Stomach (tissue), 9 donors: ENCODE measurements around the gene MALRD1. TPM values are rescaled to one million over a fixed set of nuclear protein-coding genes. Genes with fewer than 3 reads are reported as not detected.

Source experiments
- DNase-seq, 2 donors: peaks; one replicate each; pipeline versions ENCODE4 v3.0.0 to v3.0.0-alpha.2; 2013 to 2019
- H3K27ac ChIP-seq, 5 donors: fragments of 200-600 bp in 4 of 5; sonication (generic) in 4 of 5; one replicate each; pipeline ENCODE4 v1.5.1; 2013 to 2019; ENCODE audit warnings: mild to moderate bottlenecking in 1 of 5, moderate library complexity in 1 of 5
- H3K27me3 ChIP-seq, 3 donors: fragments of 200-600 bp; sonication (generic); one replicate each; pipeline ENCODE4 v1.5.1; 2017 to 2019; ENCODE audit warnings: mixed run types in 1 of 3
- H3K36me3 ChIP-seq, 4 donors: fragments of 200-600 bp; sonication (generic); 1 replicate in 3 of 4; 2 replicates in 1 of 4; pipeline ENCODE4 v1.5.1; 2016 to 2019
- H3K4me1 ChIP-seq, 4 donors: fragments of 200-600 bp; sonication (generic); one replicate each; pipeline ENCODE4 v1.5.1; 2016 to 2019
- H3K4me3 ChIP-seq, 4 donors: fragments of 200-600 bp; sonication (generic) in 3 of 4; one replicate each; pipeline ENCODE4 v1.5.1; 2016 to 2019; ENCODE audit warnings: mild to moderate bottlenecking in 1 of 4
- H3K9me3 ChIP-seq, 4 donors: fragments of 200-600 bp; sonication (generic); one replicate each; pipeline ENCODE4 v1.5.1; 2016 to 2019
- EP300 ChIP-seq: sonication (generic); formaldehyde crosslinking; IDR thresholded peaks from one replicate; pipeline ENCODE4 v1.6.1; 2017; ENCODE audit warnings: antibody characterized with exemption
- POLR2A ChIP-seq, 4 donors: fragments of 450-650 bp; IDR thresholded peaks; one replicate each; pipeline ENCODE4 v1.6.1; 2016; ENCODE audit warnings: antibody characterized with exemption in 4 of 4, control low read depth in 2 of 4, mild to moderate bottlenecking in 1 of 4, moderate library complexity in 1 of 4
- POLR2AphosphoS5 ChIP-seq, 3 donors: sonication (generic); formaldehyde crosslinking; IDR thresholded peaks; one replicate each; pipeline ENCODE4 v1.6.1; 2016; ENCODE audit warnings: antibody characterized with exemption in 3 of 3
- WGBS, 5 donors: extraction: QIAGEN DNeasy Blood & Tissue Kit in 3 of 5; methylation state at CpG; one replicate each; pipeline versions ENCODE4 v1.1.5 to v1.1.7; 2013 to 2018; 5-methylcytosine and 5-hydroxymethylcytosine counted together
- intact Hi-C: fragments of 100-400 bp; cut with DNase I; formaldehyde crosslinking; loops from one replicate; pipeline ENCODE4 v1.15.1; 2023; ENCODE audit warnings: low total_unique reads
- polyA plus RNA-seq, 3 donors: library from polyadenylated mRNA; stranded (reverse); fragments of 200-250 nt; gene quantifications; one replicate each; pipeline ENCODE4 v1.2.3, GENCODE V29; 2013
- total RNA-seq, 5 donors: library from RNA; depleted of rRNA; stranded (reverse); fragments of >200 nt; gene quantifications; one replicate each; pipeline versions ENCODE4 v1.1.0 to v1.2.3, GENCODE V29; 2014 to 2016
- TF ChIP-seq, protein P1 (sequence below), 7 experiments: fragments of 450-650 bp in 4 of 7; fragments of 200-600 bp in 3 of 7; sonication (generic) in 3 of 7; IDR thresholded peaks; one replicate each; pipeline ENCODE4 v1.5.1; 2016 to 2019; ENCODE audit warnings: antibody characterized with exemption in 7 of 7, control low read depth in 2 of 7, mild to moderate bottlenecking in 1 of 7
- donor health status: healthy with polysubstance abuse.
- donor health status: Bipolar disorder and iron deficiency.
- donor health status: healthy.

The MALRD1 gene
- total and polyA plus RNA-seq, 8 donors: 0.10 to 9.7 (median 0.94) TPM; not detected in 2

DNA sequence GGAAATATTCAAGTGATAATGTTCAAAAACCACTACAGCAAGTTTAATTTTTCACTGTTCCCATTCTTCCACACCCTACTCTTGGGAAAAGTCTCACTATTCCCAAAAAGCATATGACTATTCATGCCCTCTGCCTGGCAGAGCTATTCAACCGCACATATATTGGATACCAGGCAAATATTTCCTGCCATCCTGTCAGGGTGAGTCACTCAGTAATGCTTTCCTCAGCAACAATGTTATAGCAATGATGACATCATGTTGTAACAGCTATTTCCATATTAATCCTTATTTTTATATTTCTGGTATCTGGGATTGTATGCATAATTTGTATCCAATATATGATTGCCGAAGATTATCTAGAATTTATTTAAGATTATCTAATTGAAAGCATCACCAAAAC lies 653.6 kb downstream of the MALRD1 start:
- no peak for DNase-seq
- H3K4me1 ChIP-seq: no peaks in the 10 kb centered on the region
- no peaks in the 10 kb centered on the region for H3K27me3 ChIP-seq
- no peaks in the 10 kb centered on the region for H3K36me3 ChIP-seq
- TF ChIP-seq POLR2AphosphoS5 (IDR thresholded peaks at IDR 0.05): no peak
- TF ChIP-seq POLR2A (IDR thresholded peaks at IDR 0.05): no peak
- no peak for TF ChIP-seq EP300
- TF ChIP-seq, protein P1, sequence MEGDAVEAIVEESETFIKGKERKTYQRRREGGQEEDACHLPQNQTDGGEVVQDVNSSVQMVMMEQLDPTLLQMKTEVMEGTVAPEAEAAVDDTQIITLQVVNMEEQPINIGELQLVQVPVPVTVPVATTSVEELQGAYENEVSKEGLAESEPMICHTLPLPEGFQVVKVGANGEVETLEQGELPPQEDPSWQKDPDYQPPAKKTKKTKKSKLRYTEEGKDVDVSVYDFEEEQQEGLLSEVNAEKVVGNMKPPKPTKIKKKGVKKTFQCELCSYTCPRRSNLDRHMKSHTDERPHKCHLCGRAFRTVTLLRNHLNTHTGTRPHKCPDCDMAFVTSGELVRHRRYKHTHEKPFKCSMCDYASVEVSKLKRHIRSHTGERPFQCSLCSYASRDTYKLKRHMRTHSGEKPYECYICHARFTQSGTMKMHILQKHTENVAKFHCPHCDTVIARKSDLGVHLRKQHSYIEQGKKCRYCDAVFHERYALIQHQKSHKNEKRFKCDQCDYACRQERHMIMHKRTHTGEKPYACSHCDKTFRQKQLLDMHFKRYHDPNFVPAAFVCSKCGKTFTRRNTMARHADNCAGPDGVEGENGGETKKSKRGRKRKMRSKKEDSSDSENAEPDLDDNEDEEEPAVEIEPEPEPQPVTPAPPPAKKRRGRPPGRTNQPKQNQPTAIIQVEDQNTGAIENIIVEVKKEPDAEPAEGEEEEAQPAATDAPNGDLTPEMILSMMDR (IDR thresholded peaks at IDR 0.05): no peak
- H3K27ac ChIP-seq: no peak overlapping the region
- no peak overlapping the region for H3K4me3 ChIP-seq
- H3K9me3 ChIP-seq: no peaks in the 10 kb centered on the region
- WGBS, 5 donors: 79 to 89% (median 85%) methylated on average over 2 of the region's 2 CpGs
- intact Hi-C loops: no loop called here

DNA sequence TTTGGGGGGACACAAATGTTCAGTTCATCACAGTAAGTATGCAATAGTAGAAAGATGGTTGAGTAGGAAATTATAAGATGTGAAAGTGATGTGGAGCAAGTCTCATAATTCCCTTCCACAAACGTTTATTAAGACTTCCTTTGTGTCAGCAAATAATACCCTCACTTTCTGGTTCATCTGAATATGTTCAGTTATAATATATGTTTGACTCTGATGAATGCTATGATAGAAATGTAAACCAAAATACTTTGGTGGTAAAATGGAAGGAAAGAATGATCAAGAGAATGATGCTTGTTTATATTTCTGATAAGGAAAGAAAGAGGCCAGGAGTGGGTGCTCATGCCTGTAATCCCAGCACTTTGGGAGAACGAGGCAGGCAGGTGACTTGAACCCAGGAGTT lies 655.9 kb downstream of the MALRD1 start:
- 31 to 52% (median 41%) methylated on average over 2 of the region's 2 CpGs for WGBS, 5 donors
- intact Hi-C loops: no loop called here
- no peak for DNase-seq
- no peak for TF ChIP-seq POLR2A (IDR thresholded peaks at IDR 0.05)
- no peak for TF ChIP-seq EP300
- TF ChIP-seq, protein P1 (IDR thresholded peaks at IDR 0.05): no peak
- no peak for TF ChIP-seq POLR2AphosphoS5 (IDR thresholded peaks at IDR 0.05)
- H3K4me3 ChIP-seq: no peak overlapping the region
- H3K36me3 ChIP-seq: no peaks in the 10 kb centered on the region
- H3K9me3 ChIP-seq: no peaks in the 10 kb centered on the region
- H3K4me1 ChIP-seq: no peaks in the 10 kb centered on the region
- H3K27ac ChIP-seq: no peak overlapping the region
- H3K27me3 ChIP-seq: no peaks in the 10 kb centered on the region

DNA sequence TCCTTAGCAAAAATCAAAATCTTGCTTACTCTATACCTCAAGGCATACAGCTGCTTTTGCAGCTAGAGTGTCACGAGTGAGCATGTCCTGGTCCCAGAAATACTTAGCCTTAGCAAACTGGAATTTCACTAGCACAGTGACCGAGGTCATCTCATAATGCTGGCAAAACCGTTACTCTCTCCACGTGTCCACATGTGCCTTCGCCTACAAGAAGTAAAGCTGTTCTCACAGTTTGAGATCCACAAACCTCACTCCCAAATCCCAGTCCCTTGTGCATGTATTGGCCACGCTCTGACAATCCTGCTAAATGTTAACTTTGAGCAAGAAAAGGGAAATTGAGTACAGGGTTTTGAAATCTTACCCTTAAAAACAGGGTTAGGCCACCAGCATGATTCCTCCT lies 656.6 kb downstream of the MALRD1 start:
- intact Hi-C loops: no loop called here
- WGBS, 5 donors: 68 to 82% (median 76%) methylated on average over 6 of the region's 6 CpGs
- Histone ChIP-seq H3K27me3 (no peaks in the 10 kb centered on the region), H3K4me1 (no peaks in the 10 kb centered on the region), H3K36me3 (no peaks in the 10 kb centered on the region), H3K4me3 (no peak overlapping the region), H3K9me3 (no peaks in the 10 kb centered on the region), H3K27ac (no peak overlapping the region)
- no peak for DNase-seq
- TF ChIP-seq, protein P1 (IDR thresholded peaks at IDR 0.05): no peak
- TF ChIP-seq POLR2A (IDR thresholded peaks at IDR 0.05) (no peak), POLR2AphosphoS5 (IDR thresholded peaks at IDR 0.05) (no peak), EP300 (no peak)

DNA sequence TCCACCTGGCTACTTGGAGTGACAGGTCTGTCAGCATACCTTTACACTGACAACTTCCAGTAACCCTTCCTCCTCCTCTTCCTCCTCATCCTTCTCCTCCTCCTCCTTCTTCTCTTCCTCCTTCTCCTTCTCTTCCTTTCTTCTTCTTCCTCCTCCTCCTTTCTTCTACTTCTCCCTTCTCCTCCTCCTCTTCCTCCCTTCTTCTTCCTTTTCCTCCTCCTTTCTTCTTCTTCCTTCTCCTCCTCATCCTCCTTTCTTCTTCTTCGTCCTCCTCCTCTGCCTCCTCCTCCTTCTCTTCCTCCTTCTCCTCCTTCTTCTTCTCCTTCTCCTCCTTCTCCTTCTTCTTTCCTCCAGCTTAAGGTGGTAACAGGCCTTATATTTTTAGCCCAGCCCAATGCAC lies 658.3 kb downstream of the MALRD1 start:
- no peaks in the 10 kb centered on the region for H3K36me3 ChIP-seq
- WGBS, 5 donors: 70 to 86% (median 72%) methylated on average over 1 of the region's 1 CpG

DNA sequence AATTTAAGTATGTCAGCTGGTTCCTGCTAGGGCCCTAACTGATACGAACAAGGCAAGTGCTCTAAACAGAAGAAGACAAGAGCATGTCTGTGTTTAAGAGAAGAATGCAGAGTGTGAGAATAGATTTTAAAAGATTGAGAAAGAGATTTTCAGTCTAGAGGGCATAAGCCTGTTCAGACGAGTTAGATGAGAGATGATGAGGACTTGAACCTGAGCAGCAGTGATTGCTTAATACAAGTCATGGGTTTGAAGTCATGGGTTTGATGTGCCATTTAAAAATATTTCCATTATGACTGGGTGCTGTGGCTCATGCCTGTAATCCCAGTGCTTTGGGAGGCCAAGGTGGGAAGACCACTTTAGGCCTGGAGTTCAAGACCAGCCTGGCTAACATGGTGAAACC lies 658.8 kb downstream of the MALRD1 start:
- intact Hi-C loops: no loop called here
- no peak for TF ChIP-seq EP300
- TF ChIP-seq POLR2AphosphoS5 (IDR thresholded peaks at IDR 0.05): no peak
- TF ChIP-seq POLR2A (IDR thresholded peaks at IDR 0.05): no peak
- 76 to 86% (median 81%) methylated on average over 2 of the region's 2 CpGs for WGBS, 5 donors
- no peak for DNase-seq
- no peaks in the 10 kb centered on the region for H3K27me3 ChIP-seq
- H3K36me3 ChIP-seq: no peaks in the 10 kb centered on the region
- H3K9me3 ChIP-seq: peaks cover 0 to 16% (median 9%) of the 10 kb centered on the region in 4 donors
- H3K4me3 ChIP-seq: no peak overlapping the region
- H3K4me1 ChIP-seq: no peaks in the 10 kb centered on the region
- no peak overlapping the region for H3K27ac ChIP-seq

More for the DNA sequence above, 658.3 kb downstream of the MALRD1 start:
- no peak overlapping the region for H3K4me3 ChIP-seq
- no peaks in the 10 kb centered on the region for H3K4me1 ChIP-seq
- no peak for TF ChIP-seq POLR2A (IDR thresholded peaks at IDR 0.05)
- TF ChIP-seq POLR2AphosphoS5 (IDR thresholded peaks at IDR 0.05): no peak
- DNase-seq: no peak
- H3K27ac ChIP-seq: no peak overlapping the region
- H3K27me3 ChIP-seq: no peaks in the 10 kb centered on the region
- intact Hi-C loops: no loop called here
- peaks cover 0 to 11% (median 7%) of the 10 kb centered on the region in 4 donors for H3K9me3 ChIP-seq
